GM12878 (cell line): ENCODE data around the gene CBARP. TPM values are rescaled to one million over a fixed set of nuclear protein-coding genes. Genes with fewer than 3 reads are reported as not detected.
A peak's percentile ranks its signal among the peaks of the same experiment; 100 is the strongest.

Experiments
- ATAC-seq: fragments of 200-7000 bp; cut with Tn5 transposase; 3 replicates; pipeline ENCODE4 v1.9.1; 2020; ENCODE audit warnings: mild to moderate bottlenecking, moderate library complexity
- BruUV-seq: library from RNA; stranded (reverse); fragments of 400-500 nt; replicated peaks from 2 replicates; lab custom pipeline; 2021; lab: Mats Ljungman, UMichigan
- CTCF ChIA-PET: fragments of 300-600 bp; sonication (Branson Sonifier 250); formaldehyde crosslinking; extraction: SDS; loops from one replicate; lab custom pipeline; 2021; ENCODE audit warnings: inconsistent platforms; lab: Yijun Ruan, JAX
- POLR2A ChIA-PET: fragments of 350-600 bp; formaldehyde crosslinking; extraction: SDS; loops from one replicate; lab custom pipeline; 2021; ENCODE audit warnings: inconsistent platforms; lab: Charles Lee
- RAD21 ChIA-PET: fragments of 300-600 bp; sonication (Branson Sonifier 250); formaldehyde crosslinking; loops from one replicate; lab custom pipeline; 2023; ENCODE audit warnings: antibody characterized with exemption; ENCODE audit not compliant: unreplicated experiment; lab: Charles Lee
- SMC1A ChIA-PET: fragments of 300-600 bp; sonication (Branson Sonifier 250); formaldehyde crosslinking; loops from one replicate; lab custom pipeline; 2023; ENCODE audit not compliant: unreplicated experiment, uncharacterized antibody; lab: Charles Lee
- DNase-seq: peaks from one replicate; pipeline ENCODE4 v3.0.0-alpha.2; 2011; ENCODE audit warnings: low read depth, low spot score
- FAIRE-seq: peaks from 3 replicates; lab custom pipeline; 2011; peaks lifted over from hg19 to GRCh38; lab: Jason Lieb, UNC
- H2AFZ ChIP-seq: 2 replicates; pipeline ENCODE4 v1.6.0; 2011; ENCODE audit warnings: low read depth, low read length, control low read depth; ENCODE audit not compliant: control insufficient read depth
- H3K27ac ChIP-seq: 2 replicates; pipeline ENCODE4 v1.5.1; 2011; ENCODE audit warnings: control low read depth; ENCODE audit not compliant: control insufficient read depth, insufficient read depth
- H3K27me3 ChIP-seq, 2 experiments: replicated peaks in 1 of 2; 2 replicates each; pipeline versions ENCODE4 v1.6.0 to v1.6.1; 2011; ENCODE audit warnings: low read length in 1 of 2; ENCODE audit not compliant: control insufficient read depth in 2 of 2, insufficient read depth in 2 of 2
- H3K36me3 ChIP-seq, 2 experiments: 2 replicates each; pipeline ENCODE4 v1.5.1; 2011; ENCODE audit warnings: low read length in 1 of 2; ENCODE audit not compliant: control insufficient read depth in 2 of 2, insufficient read depth in 2 of 2
- H3K4me1 ChIP-seq: 2 replicates; pipeline ENCODE4 v1.6.1; 2011; ENCODE audit warnings: mild to moderate bottlenecking, low read length, moderate library complexity, mixed read lengths; ENCODE audit not compliant: control insufficient read depth, insufficient read depth
- H3K4me2 ChIP-seq: 2 replicates; pipeline ENCODE4 v1.6.0; 2011; ENCODE audit warnings: control low read depth; ENCODE audit not compliant: control insufficient read depth, insufficient read depth
- H3K4me3 ChIP-seq: fragments of 200-600 bp; sonication (generic); 2 replicates; pipeline ENCODE4 v1.5.1; 2016
- H3K79me2 ChIP-seq: 2 replicates; pipeline ENCODE4 v1.6.0; 2011; ENCODE audit warnings: low read length; ENCODE audit not compliant: control insufficient read depth, insufficient read depth
- H3K9ac ChIP-seq: 2 replicates; pipeline ENCODE4 v1.8.0; 2011; ENCODE audit warnings: low read length, control low read depth, mixed read lengths; ENCODE audit not compliant: control insufficient read depth, insufficient read depth
- H3K9me3 ChIP-seq: replicated peaks from 3 replicates; pipeline ENCODE4 v1.5.1; 2011; ENCODE audit warnings: mild to moderate bottlenecking, low read length; ENCODE audit not compliant: control insufficient read depth, insufficient read depth
- H4K20me1 ChIP-seq: 2 replicates; pipeline ENCODE4 v1.6.0; 2011; ENCODE audit not compliant: control insufficient read depth, insufficient read depth
- CBX3 ChIP-seq: fragments of 200-600 bp; sonication (generic); IDR thresholded peaks from 2 replicates; pipeline ENCODE4 v1.6.1; 2016; ENCODE audit warnings: low read depth, borderline replicate concordance
- CREM ChIP-seq: IDR thresholded peaks from 2 replicates; pipeline ENCODE4 v1.6.1; 2014; ENCODE audit warnings: antibody characterized with exemption, low read depth
- E4F1 ChIP-seq: fragments of 450-650 bp; IDR thresholded peaks from 2 replicates; pipeline ENCODE4 v1.6.1; 2018; ENCODE audit warnings: borderline replicate concordance, mild to moderate bottlenecking; ENCODE audit not compliant: partially characterized antibody
- FOS ChIP-seq: IDR thresholded peaks from 3 replicates; pipeline ENCODE4 v1.6.1; 2011; ENCODE audit warnings: borderline replicate concordance; ENCODE audit not compliant: insufficient read length; ENCODE audit errors: extremely low read depth
- GATAD2B ChIP-seq: fragments of 450-650 bp; conservative IDR thresholded peaks from 2 replicates; pipeline ENCODE4 v1.6.1; 2017; ENCODE audit warnings: low read depth, mild to moderate bottlenecking, moderate library complexity
- HDGF ChIP-seq: fragments of 450-650 bp; IDR thresholded peaks from 2 replicates; pipeline ENCODE4 v1.6.1; 2016; ENCODE audit warnings: antibody characterized with exemption
- IRF3 ChIP-seq: fragments of 450-650 bp; IDR thresholded peaks from 2 replicates; pipeline ENCODE4 v1.6.1; 2014; ENCODE audit warnings: mild to moderate bottlenecking
- JUNB ChIP-seq: IDR thresholded peaks from 2 replicates; pipeline ENCODE4 v1.6.1; 2016; ENCODE audit warnings: antibody characterized with exemption, mild to moderate bottlenecking
- MAX ChIP-seq: IDR thresholded peaks from 2 replicates; pipeline ENCODE4 v1.6.1; 2012; ENCODE audit warnings: low read depth, low read length, improper control_type of control experiment
- NKRF ChIP-seq: fragments of 450-650 bp; conservative IDR thresholded peaks from 2 replicates; pipeline ENCODE4 v1.6.1; 2017; ENCODE audit warnings: mild to moderate bottlenecking, moderate library complexity
- POLR2AphosphoS5 ChIP-seq: IDR thresholded peaks from 2 replicates; pipeline ENCODE4 v1.6.1; 2011; ENCODE audit warnings: mild to moderate bottlenecking, low read length, inconsistent platforms
- RAD51 ChIP-seq: fragments of 450-650 bp; IDR thresholded peaks from 2 replicates; pipeline ENCODE4 v1.6.1; 2016; ENCODE audit warnings: moderate library complexity, mild to moderate bottlenecking, inconsistent platforms
- STAT3 ChIP-seq: IDR thresholded peaks from 2 replicates; pipeline ENCODE4 v1.6.1; 2011; ENCODE audit warnings: low read depth, low read length, improper control_type of control experiment
- TCF7 ChIP-seq: IDR thresholded peaks from 2 replicates; pipeline ENCODE4 v1.6.1; 2014; ENCODE audit warnings: antibody characterized with exemption, borderline replicate concordance
- ZSCAN29 ChIP-seq: fragments of 450-650 bp; IDR thresholded peaks from 2 replicates; pipeline ENCODE4 v1.6.1; 2017; ENCODE audit warnings: mild to moderate bottlenecking, moderate library complexity
- WGBS: methylation state at CpG from one replicate; pipeline ENCODE4 v1.1.6; 2016; ENCODE audit warnings: low lambda C conversion rate; ENCODE audit not compliant: insufficient replicate concordance, insufficient coverage; ENCODE audit errors: missing lambda C conversion rate; 5-methylcytosine and 5-hydroxymethylcytosine counted together
- in situ Hi-C: fragments of 300-500 bp; cut with MboI; formaldehyde crosslinking; loops from 9 replicates; pipeline ENCODE4 v1.14.3; 2018; ENCODE audit warnings: mixed read lengths
- intact Hi-C: fragments of 100-400 bp; cut with micrococcal nuclease; formaldehyde crosslinking; loops from one replicate; pipeline ENCODE4 v1.14.2; 2022; ENCODE audit not compliant: unreplicated experiment
- polyA plus RNA-seq, 11 experiments: library from polyadenylated mRNA; depleted of rRNA in 4 of 11; unstranded in 6 of 11; stranded (reverse) in 5 of 11; fragments of >200 nt; fragmentation: Nextera tagmentation in 4 of 11; fragmentation: Illumina TruSeq in 1 of 11; extraction: Ambion mirVana in 4 of 11; extraction: Trizol in 1 of 11; gene quantifications; 1 replicate in 1 of 11; 2 replicates in 10 of 11; pipeline versions ENCODE4 v1.2.1 to v1.2.3, GENCODE V29; 2011 to 2016; ENCODE audit warnings: inconsistent platforms in 2 of 11, missing spikeins in 2 of 11, low read depth in 1 of 11
- total RNA-seq, 4 experiments: library from RNA; depleted of rRNA in 3 of 4; stranded (reverse); fragments of >200 nt in 3 of 4; fragmentation: Illumina TruSeq in 1 of 4; extraction: Trizol in 1 of 4; gene quantifications; 2 replicates each; pipeline versions ENCODE4 v1.2.1 to v1.2.3, GENCODE V29; 2013 to 2021

The CBARP gene
- total and polyA plus RNA-seq, 10 of the 15 experiments (the other 5 are each of a cell fraction or from before 2014, with no cell fraction given) = 0.04 to 0.59 (median 0.18) TPM; not detected in 3

- ChIA-PET SMC1A (no interaction called here), CTCF (no interaction called here), POLR2A (interaction anchor here (0.7 kb wide), 1 partner anchor 92 kb away, joined by 3 read pairs; no protein-coding TSS in a partner anchor), RAD21 (no interaction called here)
- H2AFZ ChIP-seq = peak within 1 kb of the TSS; percentile 85
- ATAC-seq = peak; percentile 97
- in situ Hi-C loops = no loop called here
- peak within 1 kb of the TSS; percentile 98 for H3K4me3 ChIP-seq
- no peaks in the 10 kb centered on the region for H3K27me3 ChIP-seq
- BruUV-seq = no TSS peak
- peak within 1 kb of the TSS; percentile 91 for H3K4me2 ChIP-seq
- 7% methylated on average over 63 of the region's 114 CpGs for WGBS
- H3K27ac ChIP-seq = peak within 1 kb of the TSS; percentile 66
- DNase-seq = peak; percentile 83
- H3K9ac ChIP-seq = peak within 1 kb of the TSS; percentile 88
- H4K20me1 ChIP-seq = no peaks in the 10 kb centered on the region; the same call in 1 of the 2 replicates
- intact Hi-C loops = no loop called here
- peaks cover 44% of the 10 kb centered on the region for H3K79me2 ChIP-seq
- peaks cover 0 to 6% of the 10 kb centered on the region in 2 experiments; a peak in 1 of 4 replicates for H3K36me3 ChIP-seq
- H3K4me1 ChIP-seq = peaks cover 17% of the 10 kb centered on the region
- FAIRE-seq = peak; percentile 88
- no peaks in the 10 kb centered on the region for H3K9me3 ChIP-seq
- TF ChIP-seq ZSCAN29 = 0 out of 2 replicates have a peak, but pooled peaks have one; percentile 39
- TF ChIP-seq CBX3 = no peak
- 0 out of 2 replicates have a peak, but pooled peaks have one; percentile 35 for TF ChIP-seq CREM
- TF ChIP-seq POLR2AphosphoS5 = no peak; the same call in 1 of the 2 replicates
- TF ChIP-seq IRF3 = peak; percentile 88
- TF ChIP-seq E4F1 = no peak
- TF ChIP-seq MAX = peak; percentile 67
- TF ChIP-seq NKRF = peak; percentile 76
- no peak for TF ChIP-seq TCF7
- peak; percentile 27; the same call in 1 of the 2 replicates for TF ChIP-seq GATAD2B
- no peak for TF ChIP-seq JUNB
- TF ChIP-seq RAD51 = no peak
- no peak for TF ChIP-seq STAT3
- TF ChIP-seq HDGF = 0 out of 2 replicates have a peak, but pooled peaks have one; percentile 60
- TF ChIP-seq FOS = peak; percentile 51
Measured at GRCh38 chr19:1205114-1206099, 32.4 kb downstream of the CBARP start, which contains the start of gene STK11. Gene STK11, plus strand, starts transcription at chr19:1205778. Its CDS starts 1,136 bp downstream, at chr19:1206914.
